Pancreas (tissue), 10 donors: ENCODE data around the gene TMEM165. TPM values are rescaled to one million over a fixed set of nuclear protein-coding genes. Genes with fewer than 3 reads are reported as not detected.

ENCODE experiments used
- ATAC-seq, 4 donors: fragments of 200-7000 bp; cut with Tn5 transposase; one replicate each; pipeline versions ENCODE4 v1.8.0 to v1.9.1; 2020; ENCODE audit warnings: mild to moderate bottlenecking in 4 of 4, moderate library complexity in 4 of 4
- DNase-seq, 6 donors: peaks; one replicate each; pipeline ENCODE4 v3.0.0-alpha.2; 2020
- FAIRE-seq: peaks from 2 replicates; lab custom pipeline; 2012; peaks lifted over from hg19 to GRCh38; lab: Jason Lieb, UNC
- H3K27ac ChIP-seq, 4 donors: fragments of 200-600 bp; sonication (generic); 1 replicate in 3 of 4; 2 replicates in 1 of 4; pipeline versions ENCODE4 v1.5.0 to v1.8.0; 2020
- H3K27me3 ChIP-seq, 4 donors: fragments of 200-600 bp; one replicate each; pipeline ENCODE4 v1.8.0; 2021
- H3K36me3 ChIP-seq, 3 donors: fragments of 200-600 bp; sonication (generic) in 1 of 3; one replicate each; pipeline versions ENCODE4 v1.5.0 to v1.8.0; 2020 to 2021
- H3K4me1 ChIP-seq, 3 donors: fragments of 200-600 bp; one replicate each; pipeline ENCODE4 v1.8.0; 2021
- H3K4me3 ChIP-seq, 4 donors: fragments of 200-600 bp; sonication (generic) in 2 of 4; one replicate each; pipeline versions ENCODE4 v1.5.0 to v1.8.0; 2020 to 2021
- H3K9me3 ChIP-seq, 4 donors: fragments of 200-600 bp; one replicate each; pipeline ENCODE4 v1.8.0; 2021
- CTCF ChIP-seq, 4 donors: fragments of 200-600 bp; sonication (generic) in 3 of 4; IDR thresholded peaks; one replicate each; pipeline versions ENCODE4 v1.5.0 to v1.8.0; 2021; ENCODE audit warnings: antibody characterized with exemption in 4 of 4
- WGBS, 2 donors: extraction: QIAGEN DNeasy Blood & Tissue Kit; methylation state at CpG; one replicate each; pipeline ENCODE4 v1.1.7; 2013; 5-methylcytosine and 5-hydroxymethylcytosine counted together
- intact Hi-C, 3 donors: fragments of 100-400 bp; cut with DNase I; formaldehyde crosslinking; loops; one replicate each; pipeline versions ENCODE4 v1.11.1 to v1.14.2; 2022
- polyA plus RNA-seq, 2 donors: library from polyadenylated mRNA; stranded (reverse); fragments of 200-250 nt; gene quantifications; one replicate each; pipeline ENCODE4 v1.2.3, GENCODE V29; 2013
- total RNA-seq, 6 donors: library from RNA; stranded (reverse); fragmentation: NEBNext Ultra II Directional in 4 of 6; extraction: Animal tissue kit (Norgen Biotek cat#: 25700) in 4 of 6; gene quantifications; one replicate each; pipeline versions ENCODE4 v1.2.1 to v1.2.4, GENCODE V29; 2021 to 2023
- donor health status: healthy with polysubstance abuse.
- donor health status: DM: no; HTN: no; CAD: no; lungs with moderate emphysema.
- donor health status: DM: no; HTN: no; CAD: no.
- donor health status: control.
- donor health status: control.
- donor health status: Bipolar disorder and iron deficiency.
- donor health status: DM: yes; HTN: yes; CAD: no.
- donor health status: DM: no; HTN: no; CAD: no.
- donor health status: DM: no; HTN: no; CAD: no.
- donor health status: DM: yes; HTN: yes; CAD: no.

The TMEM165 gene
- total and polyA plus RNA-seq, 8 donors: 24.3 to 61.6 (median 42.7) TPM

DNA sequence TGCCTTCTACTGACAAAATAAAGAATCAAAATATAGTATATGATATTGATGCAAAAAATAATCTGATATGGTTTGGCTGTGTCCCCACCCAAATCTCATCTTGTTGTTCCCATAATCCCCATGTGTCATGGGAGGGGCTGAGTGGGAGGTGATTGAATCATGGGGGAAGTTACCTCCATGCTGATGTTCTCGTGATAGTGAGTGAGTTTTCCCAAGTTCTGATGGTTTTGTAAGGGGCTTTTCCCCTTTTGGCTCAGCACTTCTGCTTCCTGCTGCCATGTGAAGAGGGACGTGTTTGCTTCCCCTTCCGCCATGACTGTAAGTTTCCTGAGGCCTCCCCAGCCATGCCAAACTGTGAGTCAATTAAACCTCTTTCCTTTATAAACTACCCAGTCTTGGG, 70.2 kb downstream of the TMEM165 start:
- Histone ChIP-seq H3K27ac (no peak overlapping the region), H3K4me3 (no peak overlapping the region), H3K27me3 (no peaks in the 10 kb centered on the region), H3K9me3 (peaks cover 0 to 4% (median 0%) of the 10 kb centered on the region in 4 donors), H3K4me1 (no peaks in the 10 kb centered on the region), H3K36me3 (peaks cover 0 to 8% (median 0%) of the 10 kb centered on the region in 3 donors)
- FAIRE-seq (no peak), ATAC-seq (no peak), DNase-seq (no peak)
- intact Hi-C loops: no loop called here
- TF ChIP-seq CTCF (IDR thresholded peaks at IDR 0.05): no peak
- WGBS, 2 donors: 95 to 96% methylated on average over 3 of the region's 3 CpGs

GRCh38 chr4:55468724-55469123, 73.0 kb downstream of the TMEM165 start:
- no peak for DNase-seq
- H3K27ac ChIP-seq: no peak overlapping the region
- peaks cover 0 to 16% (median 0%) of the 10 kb centered on the region in 3 donors for H3K36me3 ChIP-seq
- no peak for FAIRE-seq
- no peaks in the 10 kb centered on the region for H3K4me1 ChIP-seq
- no peak overlapping the region for H3K4me3 ChIP-seq
- H3K9me3 ChIP-seq: peaks cover 0 to 4% (median 0%) of the 10 kb centered on the region in 4 donors
- TF ChIP-seq CTCF (IDR thresholded peaks at IDR 0.05): no peak
- intact Hi-C loops: no loop called here
- ATAC-seq: no peak
- H3K27me3 ChIP-seq: no peaks in the 10 kb centered on the region
- 79 to 89% methylated on average over 2 of the region's 2 CpGs for WGBS, 2 donors

DNA sequence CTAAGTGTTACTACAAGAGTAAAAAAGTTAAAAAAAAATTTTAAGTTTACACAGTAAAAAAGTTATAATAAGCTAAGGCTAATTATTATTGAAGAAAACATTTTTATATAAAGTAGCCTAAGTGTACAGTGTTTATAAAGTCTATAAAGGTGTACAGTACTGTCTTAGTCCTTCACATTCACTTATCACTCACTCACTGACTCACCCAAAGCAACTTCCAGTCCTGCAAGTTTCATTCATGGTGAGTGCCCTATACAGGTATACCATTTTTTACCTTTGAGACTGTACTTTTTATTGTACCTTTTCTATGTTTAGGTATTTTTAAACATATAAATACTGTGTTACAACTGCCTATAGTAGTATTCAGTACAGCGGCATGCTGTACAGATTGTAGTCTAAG, 74.2 kb downstream of the TMEM165 start:
- no peak overlapping the region for H3K4me3 ChIP-seq
- 97% methylated on average over 1 of the region's 1 CpG for WGBS, 2 donors
- DNase-seq: no peak
- FAIRE-seq: no peak
- no peaks in the 10 kb centered on the region for H3K4me1 ChIP-seq
- H3K27me3 ChIP-seq: no peaks in the 10 kb centered on the region
- no peak for TF ChIP-seq CTCF (IDR thresholded peaks at IDR 0.05)
- intact Hi-C loops: no loop called here
- no peak for ATAC-seq
- H3K36me3 ChIP-seq: peaks cover 0 to 23% (median 0%) of the 10 kb centered on the region in 3 donors
- peaks cover 0 to 4% (median 0%) of the 10 kb centered on the region in 4 donors for H3K9me3 ChIP-seq
- H3K27ac ChIP-seq: no peak overlapping the region

Other genes starting within 250 kb of the TMEM165 start
- gene SRD5A3, start 49.7 kb upstream of the TMEM165 start, total RNA-seq: 10 to 100 TPM in 4 of 6 donors, 1 to 10 TPM in 2; 9.2 to 14.3 (median 10.5) TPM
- 1 to 10 TPM; 7.1 to 7.4 TPM for gene SRD5A3, start 49.7 kb upstream of the TMEM165 start, polyA plus RNA-seq
- gene CLOCK, start 151.0 kb downstream of the TMEM165 start, total RNA-seq: 10 to 100 TPM in 5 of 6 donors, 1 to 10 TPM in 1; 9.9 to 14.1 (median 12.3) TPM
- 1 to 10 TPM; 2.9 to 4.5 TPM for gene CLOCK, start 151.0 kb downstream of the TMEM165 start, polyA plus RNA-seq
- gene PDCL2, start 196.3 kb downstream of the TMEM165 start, total RNA-seq: not detected
- gene PDCL2, start 196.3 kb downstream of the TMEM165 start, polyA plus RNA-seq: not detected
- gene NMU, start 240.3 kb downstream of the TMEM165 start, total RNA-seq: under 1 TPM in 1 of 6 donors, not detected in 5; 0.76 TPM
- gene NMU, start 240.3 kb downstream of the TMEM165 start, polyA plus RNA-seq: not detected